HG03159 (cell line): ENCODE results near the gene GRIN2A.

Source experiments
- ATAC-seq: cut with Tn5 transposase; IDR thresholded peaks from one replicate; pipeline ENCODE4 v1.9.1; 2021; ENCODE audit warnings: mild to moderate bottlenecking, moderate library complexity; ENCODE audit not compliant: unreplicated experiment

GRIN2A gene

DNA sequence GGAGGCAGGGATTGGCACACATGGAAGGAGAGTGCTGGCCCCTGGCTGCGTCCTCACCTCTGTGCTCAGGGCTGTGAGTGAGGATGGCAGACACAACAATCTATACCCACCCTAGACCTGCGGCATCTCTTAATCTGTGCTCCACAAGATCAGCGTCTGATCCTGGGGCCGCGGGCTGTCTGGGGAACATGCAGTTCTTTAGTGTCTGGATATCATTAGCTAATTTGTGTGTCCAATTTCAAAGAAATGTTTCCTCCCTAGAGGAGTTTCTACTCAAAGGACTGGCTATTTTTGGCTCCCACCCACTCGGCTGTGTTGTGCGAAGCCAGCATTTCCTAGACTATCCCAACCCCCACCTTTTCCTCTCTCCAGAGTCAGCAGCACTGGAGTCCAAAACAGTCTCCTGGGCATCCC lies 93.8 kb downstream of the GRIN2A start:
- no peak for ATAC-seq

DNA sequence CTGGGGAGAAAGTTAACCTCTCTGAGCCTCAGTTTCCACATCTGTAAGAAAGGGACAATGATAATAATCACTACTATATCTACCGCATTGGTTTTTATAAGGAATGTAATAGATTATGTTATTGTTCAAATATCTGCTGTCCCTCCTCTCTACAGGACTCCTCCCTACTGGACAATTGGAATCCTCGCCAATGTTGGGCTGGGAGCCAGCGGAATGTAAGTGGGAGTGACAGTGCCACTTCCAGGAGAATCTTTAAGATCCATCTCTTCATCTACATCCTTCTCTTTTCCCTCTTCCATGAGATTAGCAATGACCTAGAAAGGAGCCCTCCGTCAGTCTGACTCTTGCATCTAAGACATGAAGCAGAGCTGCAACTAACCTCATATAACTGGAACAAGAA lies 95.1 kb downstream of the GRIN2A start:
- ATAC-seq: no peak

DNA sequence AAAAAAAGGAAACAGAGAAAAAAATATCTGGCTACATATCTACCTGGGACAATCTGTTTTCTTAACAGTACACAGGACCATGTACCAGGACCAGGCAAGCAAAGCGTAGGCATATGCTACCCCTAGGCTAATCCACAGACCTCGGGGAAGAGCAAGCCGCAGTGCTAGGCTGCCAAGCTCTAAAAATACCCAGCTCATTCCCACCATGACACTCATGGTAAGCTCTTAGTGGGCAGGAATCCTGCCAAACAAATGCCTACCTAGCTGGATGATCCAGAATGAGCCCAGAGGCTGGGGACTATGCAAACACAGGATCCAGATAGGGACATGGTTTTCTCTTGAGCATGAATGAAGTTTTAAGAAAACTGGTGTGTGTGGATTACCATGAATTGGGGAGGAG lies 95.6 kb downstream of the GRIN2A start:
- no peak for ATAC-seq

DNA sequence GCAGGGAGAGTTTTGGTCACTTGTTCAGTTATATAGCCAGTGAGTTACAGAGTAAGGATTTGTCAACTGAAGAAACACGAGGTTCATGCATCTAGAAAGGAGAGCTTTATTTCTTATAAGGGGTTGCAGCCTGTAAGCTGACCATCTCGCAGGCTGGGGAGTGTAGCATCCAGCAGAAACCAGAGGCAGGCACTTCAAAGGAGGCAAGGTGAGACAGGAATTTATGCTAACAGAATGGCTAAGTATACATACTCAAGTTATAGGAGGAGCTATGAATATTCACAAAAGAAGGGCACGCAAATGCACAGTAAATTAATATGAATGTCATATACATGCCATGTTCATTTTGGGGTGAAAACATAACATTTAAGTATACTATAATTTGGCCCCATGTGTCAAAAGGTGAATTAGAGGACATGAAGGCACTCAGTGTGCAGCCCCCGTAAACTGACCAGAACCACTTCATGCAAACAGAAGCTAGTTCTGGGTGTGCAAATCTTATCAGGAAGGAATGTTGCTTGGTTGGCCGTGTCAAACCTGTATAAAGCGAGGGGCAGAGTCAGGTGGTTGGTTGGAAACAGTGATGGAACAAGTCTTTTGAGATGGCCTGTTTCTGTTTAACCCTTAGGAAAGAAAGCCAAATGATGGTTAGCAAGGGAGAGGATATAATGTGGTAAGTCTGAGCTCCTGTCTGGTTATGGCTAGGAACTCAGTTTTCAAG lies 97.0 kb downstream of the GRIN2A start:
- ATAC-seq: no peak

DNA sequence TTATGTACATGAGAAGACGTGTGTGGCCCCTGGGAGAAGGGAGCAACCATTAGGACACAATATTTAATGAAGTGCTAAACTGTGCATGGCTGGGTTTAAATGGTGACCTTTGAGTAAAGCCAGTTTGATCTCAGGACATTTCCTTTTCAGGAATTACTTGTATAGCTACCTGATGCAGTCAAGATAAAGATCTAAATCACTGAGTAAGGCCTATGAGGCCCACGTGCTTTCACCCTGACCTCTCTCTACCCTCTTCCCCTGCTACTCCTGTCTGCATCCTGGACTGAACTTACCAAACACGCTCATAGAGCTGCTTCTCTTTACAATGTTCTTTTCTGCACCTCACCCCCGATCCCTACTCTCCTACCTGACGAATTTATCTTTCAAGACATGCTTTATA lies 98.9 kb downstream of the GRIN2A start:
- no peak for ATAC-seq

DNA sequence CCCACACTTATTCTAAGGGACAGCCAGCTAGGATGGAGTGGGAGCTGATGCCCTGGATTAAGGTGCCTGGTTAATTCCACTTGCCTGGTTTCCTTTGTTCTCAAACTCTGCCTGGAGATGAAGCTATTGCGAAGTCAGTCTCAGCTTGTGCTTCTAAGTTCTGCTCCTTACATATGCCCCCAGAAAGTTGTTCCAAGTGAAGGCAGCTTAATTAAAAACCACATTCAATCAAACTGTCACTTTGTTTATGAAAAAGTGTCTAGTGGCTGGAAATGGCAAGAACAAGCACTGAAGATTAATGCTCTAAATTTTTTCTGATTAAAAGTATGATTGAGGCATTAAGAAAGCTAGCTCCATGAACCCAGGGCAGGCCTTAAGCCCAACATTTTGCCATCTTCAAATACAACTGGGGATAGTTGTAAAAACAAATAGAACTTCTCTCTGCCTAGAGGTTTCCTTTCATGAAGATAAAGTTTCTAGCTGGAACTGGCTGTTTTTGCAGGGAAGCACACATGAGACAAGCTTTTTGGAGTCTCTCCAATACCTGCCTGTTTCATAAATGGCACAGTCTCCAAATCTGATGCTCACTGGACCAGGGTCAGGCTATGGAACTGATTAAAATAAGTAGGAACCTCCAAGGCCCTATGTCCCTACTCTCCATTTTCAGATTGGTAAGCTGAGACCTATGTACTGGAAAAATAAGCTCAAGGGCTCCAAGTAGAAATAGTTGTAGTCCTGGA lies 100.9 kb downstream of the GRIN2A start:
- ATAC-seq: no peak

DNA sequence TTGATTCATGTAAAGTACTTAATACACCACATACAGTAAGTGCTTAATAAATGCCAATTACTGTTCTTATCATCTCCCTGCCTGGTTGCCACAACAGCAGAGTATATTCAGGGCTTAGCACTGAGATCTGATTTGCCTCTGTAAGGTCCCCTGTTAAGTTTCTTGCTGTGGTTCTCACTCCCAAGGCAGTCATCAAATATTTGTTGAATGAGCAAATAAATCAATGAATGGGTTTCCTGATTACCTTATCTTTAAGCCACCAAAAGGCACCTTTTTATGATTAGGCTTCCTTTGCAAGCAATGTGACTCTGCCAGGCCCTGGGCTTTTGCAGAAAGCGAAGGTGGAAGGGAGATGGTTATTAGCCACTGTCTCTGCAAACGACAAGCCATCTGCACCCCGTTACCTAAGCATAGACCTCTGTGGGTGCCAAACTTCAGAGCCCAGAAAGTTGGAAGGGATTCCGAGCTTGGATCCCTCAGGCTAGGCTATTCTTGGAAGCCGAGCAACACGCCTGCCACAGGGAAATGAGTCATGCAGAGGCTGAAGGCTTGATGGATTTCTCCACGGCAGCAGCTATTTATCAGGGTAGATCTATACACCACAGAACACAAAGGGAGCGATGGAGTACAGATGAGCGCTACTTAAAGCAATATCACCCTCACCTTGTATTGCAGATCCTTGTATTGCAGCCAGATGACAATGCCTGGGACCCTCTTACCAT lies 102.0 kb downstream of the GRIN2A start:
- ATAC-seq: no peak

DNA sequence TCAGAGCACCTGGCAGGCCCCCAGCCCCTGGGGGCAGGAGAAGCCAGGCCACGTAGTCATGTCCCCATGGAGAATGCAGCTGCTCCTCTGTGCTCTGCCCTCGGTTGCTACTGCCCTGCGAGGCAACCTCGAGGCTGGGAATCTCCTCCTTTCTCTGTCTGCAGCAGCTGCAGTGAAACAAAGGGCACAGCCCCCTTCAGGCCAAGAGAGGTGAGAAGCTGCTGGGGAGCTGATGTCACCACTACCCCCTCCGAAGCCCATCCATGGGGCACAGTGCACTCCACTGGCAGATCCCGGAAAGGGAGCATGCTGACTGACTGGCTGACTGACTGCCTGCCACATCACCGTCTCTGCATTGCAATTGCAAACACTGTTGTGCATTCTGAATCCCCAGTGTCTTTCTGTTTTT lies 103.7 kb downstream of the GRIN2A start:
- no peak for ATAC-seq

DNA sequence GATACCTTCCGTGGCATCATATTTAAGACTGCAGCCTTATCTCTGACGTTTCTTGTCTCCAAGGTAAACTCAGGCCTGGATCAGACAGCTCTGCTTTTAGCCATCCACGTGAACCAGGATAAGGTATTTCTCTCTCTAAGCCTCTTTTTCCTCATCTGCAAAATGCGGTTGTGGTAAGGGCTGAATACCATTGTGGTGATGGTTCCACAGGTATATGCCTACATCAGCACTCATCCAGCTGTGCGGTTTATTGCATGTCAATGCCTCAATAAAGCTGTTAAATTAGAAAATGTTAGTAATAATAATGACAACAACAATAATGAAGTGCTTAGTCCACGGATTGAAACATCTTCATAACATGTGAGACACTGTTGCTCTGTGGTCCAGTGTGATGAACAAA lies 104.4 kb downstream of the GRIN2A start:
- ATAC-seq: no peak

DNA sequence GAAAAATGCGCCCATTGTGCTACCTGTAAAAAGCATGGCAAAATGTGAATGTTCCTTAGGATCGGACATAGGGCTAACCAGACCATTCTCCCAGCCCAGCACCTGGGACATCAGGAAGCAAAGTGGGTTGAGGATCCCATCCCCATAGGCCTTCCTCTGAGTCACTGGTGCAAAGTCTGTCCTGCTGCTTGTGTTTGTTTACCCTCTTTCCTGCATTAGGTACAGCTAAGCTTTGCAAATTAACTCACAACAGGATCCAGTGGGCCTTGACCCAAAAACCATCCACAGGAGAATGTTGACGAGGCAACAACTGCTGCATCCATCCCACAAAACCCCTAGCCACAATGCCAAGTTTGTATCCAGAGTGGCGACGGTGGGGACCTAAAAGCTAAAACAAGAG lies 106.2 kb downstream of the GRIN2A start:
- ATAC-seq: no peak

DNA sequence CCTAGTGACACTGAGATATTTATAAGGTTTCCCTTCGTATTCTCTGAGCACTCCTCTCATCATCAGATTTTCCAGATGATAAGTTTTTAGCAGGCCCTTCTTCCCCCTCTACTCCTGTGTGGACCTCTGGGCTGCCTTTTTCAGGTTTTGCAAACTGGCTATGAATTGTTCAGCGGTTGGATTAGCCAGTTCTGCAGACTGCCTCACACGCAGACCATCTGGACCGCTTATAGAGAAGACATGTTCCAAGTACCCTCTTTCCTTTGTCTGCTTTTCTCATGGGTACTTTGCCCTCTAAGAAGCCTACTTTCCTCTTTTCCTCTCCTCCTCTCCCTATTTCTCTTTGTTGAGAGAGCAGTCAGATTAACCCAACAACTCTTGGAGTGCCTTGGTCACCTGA lies 111.6 kb downstream of the GRIN2A start:
- no peak for ATAC-seq

DNA sequence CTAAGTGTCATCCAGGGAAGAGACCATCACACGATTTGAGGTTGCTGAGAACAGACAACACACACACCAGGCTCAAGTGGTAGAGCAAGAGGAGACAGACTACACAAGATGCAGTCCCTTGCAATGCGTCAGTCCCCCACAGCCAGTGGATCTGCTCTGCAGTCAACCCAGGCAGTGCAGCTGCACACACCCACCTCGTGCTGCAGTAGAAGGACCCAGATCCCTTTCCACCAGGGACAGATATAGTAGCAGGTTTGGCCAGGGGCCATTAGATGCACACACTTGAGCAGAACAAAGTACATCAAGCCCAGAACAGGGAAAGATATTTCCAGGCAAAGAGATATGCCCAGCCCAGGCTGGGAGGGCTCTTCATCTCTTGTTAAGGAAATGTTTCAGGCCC lies 112.9 kb downstream of the GRIN2A start:
- no peak for ATAC-seq

DNA sequence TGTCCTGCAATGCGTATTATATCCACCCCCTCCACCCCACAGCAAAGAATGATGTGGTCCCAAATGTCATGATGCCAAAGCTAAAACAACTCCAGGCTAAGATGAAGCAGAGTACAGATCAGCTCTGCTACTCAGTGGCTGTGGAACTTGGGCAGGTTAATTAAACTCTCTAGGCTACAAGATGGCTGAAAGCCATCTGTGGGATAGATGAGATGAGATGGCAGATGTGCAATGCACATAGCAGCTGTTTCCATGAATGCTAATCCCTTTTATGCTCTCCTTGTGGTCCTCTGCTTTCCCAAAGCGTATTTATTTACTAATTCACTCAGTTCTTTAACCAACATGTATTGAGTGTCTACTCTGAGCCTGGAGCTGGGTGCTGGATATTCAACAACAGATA lies 114.4 kb downstream of the GRIN2A start:
- ATAC-seq: no peak

DNA sequence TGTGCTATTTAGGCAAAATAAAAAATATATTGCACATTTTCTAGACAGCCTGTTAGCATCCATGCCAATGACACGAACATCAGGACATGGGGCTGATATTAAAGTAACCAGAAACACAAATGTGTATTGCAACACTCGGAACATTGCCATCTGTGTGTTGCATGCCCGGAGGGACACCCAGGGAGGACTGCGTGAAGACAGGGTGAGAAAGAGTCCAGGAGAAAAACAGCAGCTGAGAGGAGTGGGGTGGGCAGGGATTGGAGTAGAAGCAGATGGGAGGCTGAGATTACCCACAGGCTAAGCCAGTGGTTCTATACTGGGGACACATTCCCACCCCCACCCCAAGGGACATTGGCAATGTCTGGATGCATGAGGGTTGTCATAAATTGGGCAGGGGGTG lies 114.8 kb downstream of the GRIN2A start:
- ATAC-seq: no peak

DNA sequence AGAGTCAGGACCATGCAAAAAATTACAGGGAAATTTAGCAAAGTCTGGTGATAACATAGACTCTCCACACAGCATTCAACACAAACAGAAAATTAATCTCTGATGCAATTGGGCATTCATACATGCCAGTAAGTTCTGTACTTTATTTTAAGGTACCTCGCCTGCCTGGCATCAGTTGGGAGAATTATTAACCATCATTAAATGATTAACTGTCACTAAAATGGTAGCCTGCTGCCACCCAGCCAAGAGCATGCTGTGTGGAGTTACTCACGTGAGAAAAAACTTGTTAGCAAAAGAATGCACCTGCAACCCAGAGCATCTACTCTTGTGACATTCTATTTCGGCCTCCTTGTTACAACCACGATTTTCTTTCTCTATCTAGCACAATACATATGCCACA lies 117.2 kb downstream of the GRIN2A start:
- no peak for ATAC-seq

DNA sequence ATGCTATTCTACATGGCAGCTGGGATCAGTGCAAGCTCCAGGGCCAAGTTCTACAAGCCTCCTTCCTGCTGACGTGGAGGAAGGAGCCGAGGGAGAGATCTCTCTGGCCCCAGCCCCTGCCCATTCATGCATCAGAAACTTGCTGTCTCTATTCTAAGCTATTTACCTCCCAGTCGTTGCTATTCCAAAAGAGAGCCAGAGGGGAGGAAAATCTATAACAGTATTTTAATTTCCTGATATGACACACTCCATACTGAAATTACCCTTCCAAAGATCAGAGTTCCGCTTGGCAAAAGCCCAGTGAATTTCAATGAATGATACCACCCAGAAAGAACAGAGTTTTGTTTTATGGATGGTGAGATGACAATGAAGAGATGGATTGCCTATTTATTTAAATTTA lies 133.4 kb downstream of the GRIN2A start:
- no peak for ATAC-seq

DNA sequence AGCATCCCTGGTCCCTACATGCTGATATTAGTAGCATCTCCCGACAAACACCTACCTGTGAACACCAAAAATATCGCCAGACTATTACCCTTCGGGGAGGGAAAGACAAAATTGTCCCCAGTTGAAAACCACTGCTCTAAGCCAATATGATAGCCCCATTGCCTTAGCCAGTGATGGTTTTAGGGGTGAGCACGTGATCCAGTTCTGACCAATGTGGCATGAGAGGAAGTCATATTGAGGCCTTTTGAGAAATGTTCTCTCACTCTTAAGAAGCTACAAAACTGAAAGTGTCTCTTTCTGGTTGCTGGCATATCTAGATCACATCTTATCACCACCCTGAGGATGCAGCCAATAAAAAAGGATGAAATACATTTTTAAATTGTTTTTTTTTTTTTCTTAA lies 136.3 kb downstream of the GRIN2A start:
- no peak for ATAC-seq

DNA sequence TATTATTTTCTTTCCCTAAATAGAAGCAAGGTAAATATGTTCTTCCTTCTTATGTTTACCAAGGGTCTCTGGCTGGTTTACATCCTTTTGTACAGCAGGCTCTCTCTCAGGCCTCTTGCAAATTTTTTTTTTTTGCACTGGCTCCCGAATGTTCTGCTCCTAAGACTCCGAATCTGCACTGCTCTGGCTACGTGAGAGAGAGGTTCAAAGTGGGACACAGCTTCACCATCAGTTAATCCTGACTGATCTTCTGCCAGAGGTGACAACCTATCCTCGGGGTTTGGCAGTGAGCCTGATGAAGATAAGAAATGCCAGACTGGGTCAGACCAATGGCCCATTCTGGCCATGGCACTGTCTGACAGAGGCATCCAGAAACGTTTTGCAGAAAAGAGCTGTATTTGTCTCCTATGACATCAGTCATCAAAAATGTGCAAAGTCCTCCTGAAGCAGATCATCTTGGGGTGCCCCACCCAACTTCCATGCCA lies 136.9 kb downstream of the GRIN2A start:
- ATAC-seq: no peak

DNA sequence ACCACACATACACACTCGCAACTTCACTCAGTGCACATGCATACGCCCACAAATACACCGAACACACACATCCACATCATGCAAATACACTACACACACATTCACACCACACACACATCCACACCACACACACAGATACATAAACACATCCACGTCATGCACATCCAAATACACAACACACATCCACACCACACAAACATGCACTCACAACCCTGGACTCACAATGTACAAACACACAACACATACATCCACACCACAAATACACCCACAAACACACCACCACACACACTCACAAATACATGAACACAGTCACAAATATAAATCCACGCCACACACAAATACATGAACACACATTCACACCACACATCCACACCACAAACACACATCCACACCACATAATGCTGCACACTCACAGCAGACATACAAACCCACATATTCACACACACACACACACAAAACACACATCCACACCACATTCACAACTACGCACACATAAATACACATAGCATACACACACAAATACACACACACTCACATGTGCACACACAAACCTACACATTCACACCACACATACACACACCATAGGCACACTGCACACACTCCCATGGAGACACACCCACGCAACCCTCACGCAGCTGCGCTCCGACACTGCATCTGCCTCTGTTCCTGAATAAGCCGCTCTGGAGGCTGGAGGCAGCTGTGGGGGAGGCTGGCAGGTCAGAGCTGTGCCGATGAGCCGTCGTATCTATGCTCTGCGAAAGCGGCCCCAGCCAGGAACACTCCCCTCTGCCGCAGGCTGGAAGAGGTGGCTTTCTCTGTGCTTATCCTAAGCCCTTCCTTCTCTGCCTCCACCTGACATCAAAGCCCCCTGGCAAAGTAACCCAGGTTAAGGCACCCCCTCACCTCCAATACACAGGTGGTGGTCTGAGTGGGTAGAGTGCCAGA lies 141.8 kb downstream of the GRIN2A start:
- ATAC-seq: no peak

DNA sequence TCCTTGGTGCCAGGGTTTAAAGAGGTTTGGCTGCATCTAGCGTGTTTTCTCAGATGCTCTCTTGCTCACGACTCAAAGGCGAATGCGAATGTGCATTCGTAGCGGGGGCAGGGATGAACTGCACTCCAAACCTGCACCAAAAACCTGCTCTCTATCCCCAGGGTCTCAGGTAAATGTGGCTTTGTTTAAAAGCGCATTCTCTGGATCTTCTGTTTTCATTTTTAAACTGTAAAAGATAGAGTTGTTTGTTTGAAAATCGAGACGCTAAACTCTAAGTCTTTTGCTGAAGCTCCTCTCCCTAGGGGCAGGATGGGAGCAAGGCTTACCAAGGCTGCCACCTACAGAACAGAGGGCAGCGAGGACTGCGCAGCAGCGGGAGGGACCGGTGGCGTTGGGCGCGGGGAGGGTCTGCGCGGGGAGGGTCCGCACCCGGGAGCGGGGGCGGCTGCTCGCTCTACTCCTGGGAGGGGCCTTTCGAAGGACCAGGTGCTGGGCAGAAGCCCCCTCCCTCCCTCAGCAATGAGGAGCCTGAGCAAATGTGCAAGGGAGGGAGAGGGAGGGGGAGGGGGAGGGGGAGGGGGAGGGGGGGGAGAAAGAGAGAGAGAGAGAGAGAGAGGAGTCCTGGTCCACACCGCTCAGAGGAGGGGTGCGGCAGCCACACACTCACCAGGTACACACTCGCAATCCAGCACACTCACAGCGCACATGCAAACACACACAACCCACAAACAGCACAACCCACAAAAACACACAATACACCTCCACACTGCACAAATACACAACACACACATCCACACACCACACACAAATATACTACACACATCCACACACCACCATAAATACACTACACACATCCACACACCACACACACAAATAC lies 142.8 kb downstream of the GRIN2A start:
- ATAC-seq: no peak
